Measurements from ENCODE around the gene ARRB2.

GRCh38 chr17:4674685-4674998, 35.8 kb upstream of the ARRB2 start:
- TF ChIP-seq CTCF (optimal IDR thresholded peaks at IDR 0.05 in 1 of 3, IDR thresholded peaks at IDR 0.05 in 1 of 3, conservative IDR thresholded peaks at IDR 0.05 in 1 of 3; ENCODE audit: extremely low read depth in 1 of 3, insufficient read depth in 2 of 3, low read length in 3 of 3) (no peak), EZH2 (IDR thresholded peaks at IDR 0.05; ENCODE audit: low read length) (no peak)
